Retinal pigment epithelial cell (primary cell): ENCODE measurements around the gene KRTAP15-1.

Source experiments
- DNase-seq: peaks from one replicate; pipeline ENCODE4 v3.0.0-alpha.2; 2010; ENCODE audit warnings: low read depth
- H3K4me3 ChIP-seq: 2 replicates; pipeline ENCODE4 v1.5.1; 2011; ENCODE audit warnings: mild to moderate bottlenecking, low read length, control low read depth, moderate library complexity
- TF ChIP-seq, protein P1 (sequence below): conservative IDR thresholded peaks from 2 replicates; pipeline ENCODE4 v1.5.1; 2011; ENCODE audit warnings: low read depth, low read length, control low read depth, inconsistent platforms

KRTAP15-1 gene

DNA sequence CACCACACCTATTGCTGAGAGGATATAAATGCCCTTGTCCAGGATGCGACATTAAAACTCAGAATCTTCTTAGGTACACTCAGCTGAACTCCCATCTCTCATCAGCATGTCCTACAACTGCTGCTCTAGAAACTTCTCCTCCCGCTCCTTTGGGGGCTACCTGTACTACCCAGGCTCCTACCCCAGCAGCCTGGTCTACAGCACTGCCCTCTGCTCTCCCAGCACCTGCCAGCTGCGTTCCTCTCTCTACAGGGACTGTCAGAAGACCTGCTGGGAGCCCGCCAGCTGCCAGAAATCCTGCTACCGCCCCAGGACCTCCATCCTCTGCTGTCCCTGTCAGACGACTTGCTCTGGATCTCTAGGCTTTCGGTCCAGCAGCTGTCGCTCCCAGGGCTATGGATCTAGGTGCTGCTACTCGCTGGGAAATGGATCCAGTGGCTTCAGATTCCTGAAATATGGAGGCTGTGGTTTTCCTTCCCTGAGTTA, 9.9 kb upstream of the KRTAP15-1 start, which contains the start of gene KRTAP13-4:
KRTAP13-4 (plus strand) TSS at position 51 of the 486 bp plus-strand sequence; CDS start at position 107, 56 bp downstream.
- no peak within 1 kb of the TSS for H3K4me3 ChIP-seq
- TF ChIP-seq, protein P1, sequence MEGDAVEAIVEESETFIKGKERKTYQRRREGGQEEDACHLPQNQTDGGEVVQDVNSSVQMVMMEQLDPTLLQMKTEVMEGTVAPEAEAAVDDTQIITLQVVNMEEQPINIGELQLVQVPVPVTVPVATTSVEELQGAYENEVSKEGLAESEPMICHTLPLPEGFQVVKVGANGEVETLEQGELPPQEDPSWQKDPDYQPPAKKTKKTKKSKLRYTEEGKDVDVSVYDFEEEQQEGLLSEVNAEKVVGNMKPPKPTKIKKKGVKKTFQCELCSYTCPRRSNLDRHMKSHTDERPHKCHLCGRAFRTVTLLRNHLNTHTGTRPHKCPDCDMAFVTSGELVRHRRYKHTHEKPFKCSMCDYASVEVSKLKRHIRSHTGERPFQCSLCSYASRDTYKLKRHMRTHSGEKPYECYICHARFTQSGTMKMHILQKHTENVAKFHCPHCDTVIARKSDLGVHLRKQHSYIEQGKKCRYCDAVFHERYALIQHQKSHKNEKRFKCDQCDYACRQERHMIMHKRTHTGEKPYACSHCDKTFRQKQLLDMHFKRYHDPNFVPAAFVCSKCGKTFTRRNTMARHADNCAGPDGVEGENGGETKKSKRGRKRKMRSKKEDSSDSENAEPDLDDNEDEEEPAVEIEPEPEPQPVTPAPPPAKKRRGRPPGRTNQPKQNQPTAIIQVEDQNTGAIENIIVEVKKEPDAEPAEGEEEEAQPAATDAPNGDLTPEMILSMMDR: no peak
- DNase-seq: no peak

DNA sequence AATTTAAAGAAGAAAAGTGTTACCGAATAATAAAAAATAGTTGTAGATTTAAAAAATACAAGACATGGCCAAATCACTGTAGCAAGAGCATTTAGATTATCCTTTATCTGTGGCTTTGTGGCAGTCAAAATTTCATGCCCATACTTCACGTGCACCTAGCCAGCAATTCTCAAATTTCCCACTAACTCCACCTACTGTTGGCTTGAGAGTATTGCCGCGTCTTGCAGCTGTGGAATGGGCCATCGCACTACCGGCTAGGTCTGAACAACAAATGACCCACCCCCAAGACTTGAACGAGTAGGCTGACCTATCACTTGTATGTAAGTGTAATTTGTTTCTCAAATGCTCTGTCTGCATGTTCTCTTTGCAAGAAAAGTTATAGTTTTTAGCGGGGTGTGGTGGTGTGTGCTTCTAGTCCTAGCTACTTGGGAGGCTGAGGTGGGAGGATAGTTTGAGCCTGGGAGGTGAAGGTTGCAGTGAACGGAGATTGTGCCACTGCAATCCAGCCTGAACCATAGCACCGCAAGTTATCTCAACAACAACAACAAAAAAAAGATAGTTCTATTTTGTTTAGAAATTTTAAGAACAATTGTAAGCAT, 5.9 kb upstream of the KRTAP15-1 start:
- TF ChIP-seq, protein P1: peak; percentile 43
- DNase-seq: no peak
- no peak overlapping the region for H3K4me3 ChIP-seq

DNA sequence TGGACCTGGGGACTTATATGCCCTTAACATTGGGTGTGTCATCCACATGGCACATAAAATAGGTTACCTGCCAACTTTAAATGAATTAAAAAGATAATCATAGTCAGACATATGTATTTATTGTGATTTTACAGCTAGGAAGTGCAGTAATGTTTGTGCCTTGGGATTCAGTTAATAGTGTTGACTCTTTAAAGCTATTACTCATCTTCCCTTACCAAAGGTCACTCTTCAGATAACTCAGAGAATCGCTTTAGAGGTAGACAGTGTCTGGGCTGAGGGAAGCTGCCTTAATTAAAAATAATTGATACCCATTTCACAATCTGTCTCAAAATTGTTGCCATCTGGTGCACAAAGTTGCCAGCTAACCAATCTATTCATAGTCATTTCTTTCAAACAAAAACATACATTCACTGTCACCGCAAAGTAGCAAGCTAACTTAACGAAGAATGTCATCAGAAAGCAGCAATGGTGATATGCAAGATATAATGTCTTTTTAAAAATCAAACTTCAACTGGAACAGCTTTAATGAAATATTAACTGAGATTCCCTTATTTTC, 3.0 kb upstream of the KRTAP15-1 start:
- no peak overlapping the region for H3K4me3 ChIP-seq
- no peak for DNase-seq
- TF ChIP-seq, protein P1: no peak

DNA sequence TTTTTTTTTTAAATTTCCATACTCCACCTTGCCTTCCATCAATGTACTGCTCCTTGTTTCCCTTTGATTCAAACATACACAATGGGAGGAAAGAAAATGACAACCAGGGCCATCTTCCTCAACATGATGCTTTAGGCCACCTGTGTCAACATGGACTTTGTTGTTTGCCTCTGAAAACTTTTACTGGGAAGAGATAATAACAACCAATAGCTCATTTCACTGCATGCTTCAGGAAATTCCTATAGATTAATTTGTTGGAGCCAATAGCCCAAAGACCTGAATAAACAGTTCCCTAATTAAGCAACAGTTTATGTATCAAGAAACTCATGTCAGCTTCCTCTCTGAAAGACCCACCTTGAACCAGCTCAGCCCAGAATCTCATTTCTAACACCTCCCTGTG, 3.2 kb downstream of the KRTAP15-1 start:
- TF ChIP-seq, protein P1: no peak
- DNase-seq: no peak
- no peak overlapping the region for H3K4me3 ChIP-seq

DNA sequence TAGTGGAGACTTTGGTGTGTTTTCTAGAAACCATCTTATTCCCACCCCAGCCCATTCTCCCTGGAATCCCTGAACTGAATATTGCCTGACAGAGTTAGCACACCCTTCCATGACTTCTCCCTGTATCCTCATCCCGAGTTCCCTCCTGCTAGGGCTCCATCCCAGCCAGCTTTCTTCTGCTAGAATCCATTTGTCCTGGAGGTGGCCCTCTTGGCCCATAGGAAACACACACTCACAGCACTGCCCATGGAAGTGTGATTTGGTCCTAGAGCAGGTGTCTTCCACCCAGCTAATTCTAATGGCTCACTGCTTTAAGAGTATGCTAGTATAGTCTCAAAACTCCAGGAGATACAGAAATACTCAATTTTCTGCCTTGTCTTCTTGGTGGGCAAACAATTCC, 4.1 kb downstream of the KRTAP15-1 start:
- no peak overlapping the region for H3K4me3 ChIP-seq
- no peak for DNase-seq
- TF ChIP-seq, protein P1: no peak

DNA sequence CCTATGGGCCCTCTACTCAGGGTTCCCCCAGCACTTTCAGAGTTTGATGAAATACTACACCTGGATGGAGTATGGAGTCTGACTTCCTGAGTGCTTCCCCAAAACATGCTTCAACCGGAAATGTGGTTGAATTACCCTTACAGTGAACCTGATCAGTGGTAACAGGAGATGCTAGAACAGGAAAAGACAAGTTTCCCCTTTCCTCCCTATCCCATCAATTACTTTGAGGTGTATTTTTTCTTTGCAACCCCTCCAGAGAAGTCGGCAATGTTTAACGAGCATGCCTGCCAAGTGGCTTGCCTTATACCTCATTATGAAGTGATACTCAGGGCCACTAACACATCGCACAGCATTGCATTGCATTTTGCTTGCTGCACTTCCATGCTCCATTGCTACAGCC, 7.0 kb downstream of the KRTAP15-1 start:
- DNase-seq: no peak
- H3K4me3 ChIP-seq: no peak overlapping the region
- TF ChIP-seq, protein P1: no peak

DNA sequence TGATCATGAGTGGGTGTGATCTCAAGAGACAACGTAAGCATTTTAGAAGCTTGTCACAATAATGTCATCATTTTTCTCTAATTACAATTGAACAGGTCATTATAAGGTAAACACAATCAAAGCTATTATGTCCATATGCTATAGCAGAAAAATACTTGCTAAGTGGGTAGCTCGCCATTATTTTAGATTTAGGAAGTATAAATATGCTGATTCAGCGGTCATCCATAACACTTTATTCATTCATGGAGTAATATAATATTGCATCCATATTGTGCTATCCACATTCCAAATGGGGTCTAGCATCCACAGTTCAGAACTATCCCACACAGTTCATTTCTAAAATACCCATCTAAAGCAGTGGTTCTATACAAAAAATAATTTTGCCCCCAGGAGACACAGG, 8.4 kb downstream of the KRTAP15-1 start:
- TF ChIP-seq, protein P1: no peak
- no peak for DNase-seq

More for the DNA sequence above, 8.4 kb downstream of the KRTAP15-1 start:
- no peak overlapping the region for H3K4me3 ChIP-seq
